A172 (cell line): ENCODE data around the gene SLC6A17. TPM values are rescaled to one million over a fixed set of nuclear protein-coding genes. Genes with fewer than 3 reads are reported as not detected.

Source experiments
- DNase-seq: peaks from one replicate; pipeline ENCODE4 v3.0.0-alpha.2; 2015; ENCODE audit warnings: low spot score
- total RNA-seq: library from RNA; depleted of rRNA; stranded (reverse); fragments of >200 nt; shearing (Covaris generic); gene quantifications from 2 replicates; pipeline ENCODE4 v1.2.3, GENCODE V29; 2014

SLC6A17 gene
- total RNA-seq, 1 experiment from 2014 or later = 0.33 TPM

- peak; percentile 54 for DNase-seq
These were observed 52.8 kb downstream of the SLC6A17 start for GRCh38 chr1:110203021-110203661.

- DNase-seq = no peak
These were observed 54.9 kb downstream of the SLC6A17 start for GRCh38 chr1:110205156-110205555.

GRCh38 chr1:110205591-110206155 lies 55.4 kb downstream of the SLC6A17 start:
- DNase-seq = no peak

- no peak for DNase-seq
These were observed 56.1 kb downstream of the SLC6A17 start for GRCh38 chr1:110206261-110206920.

GRCh38 chr1:110207831-110208230 lies 57.5 kb downstream of the SLC6A17 start:
- peak; percentile 23 for DNase-seq

GRCh38 chr1:110208916-110209645 lies 58.8 kb downstream of the SLC6A17 start:
- DNase-seq = no peak

GRCh38 chr1:110209715-110210603 lies 59.7 kb downstream of the SLC6A17 start, which contains the start of gene KCNC4:
TSS of gene KCNC4 (plus strand) at chr1:110210314. CDS start at chr1:110211500, 1,186 bp downstream.
- peak; percentile 55 for DNase-seq

GRCh38 chr1:110210604-110211495 lies 60.6 kb downstream of the SLC6A17 start:
- DNase-seq = no peak

- no peak for DNase-seq
These were observed 61.3 kb downstream of the SLC6A17 start for GRCh38 chr1:110211496-110212168.

- no peak for DNase-seq
These were observed 62.2 kb downstream of the SLC6A17 start for GRCh38 chr1:110212169-110213142.

GRCh38 chr1:110213143-110213540 lies 62.8 kb downstream of the SLC6A17 start:
- no peak for DNase-seq

GRCh38 chr1:110214454-110215404 lies 64.4 kb downstream of the SLC6A17 start:
- no peak for DNase-seq

- DNase-seq = no peak
These were observed 65.6 kb downstream of the SLC6A17 start for GRCh38 chr1:110215621-110216515.

- DNase-seq = no peak
These were observed 66.7 kb downstream of the SLC6A17 start for GRCh38 chr1:110216844-110217444.

GRCh38 chr1:110218137-110218536 lies 67.8 kb downstream of the SLC6A17 start:
- DNase-seq = no peak

GRCh38 chr1:110218739-110219138 lies 68.4 kb downstream of the SLC6A17 start:
- DNase-seq = no peak
